Stimulated activated CD4-positive, alpha-beta T cell treated with anti-CD3 and anti-CD28 coated beads, Interleukin-15, amount 100 ng/mL, for 24 hours (primary cell): ENCODE results near the gene OR2H2.

Experiments
- DNase-seq: peaks from one replicate; pipeline ENCODE4 v3.0.0-alpha.2; 2020

OR2H2 gene

GRCh38 chr6:29584821-29585220, at the start of gene OR2H2:
Gene OR2H2 (plus strand): TSS chr6:29585121. CDS start chr6:29587945, 2,824 bp downstream.
- DNase-seq: no peak

GRCh38 chr6:29537714-29538403, 47.1 kb upstream of the OR2H2 start:
- no peak for DNase-seq

- DNase-seq: peak; percentile 15
Observed at GRCh38 chr6:29547573-29547972, 37.3 kb upstream of the OR2H2 start.

GRCh38 chr6:29552512-29553051, 32.3 kb upstream of the OR2H2 start:
- DNase-seq: no peak

GRCh38 chr6:29553268-29554057, 31.5 kb upstream of the OR2H2 start:
- peak; percentile 56 for DNase-seq

GRCh38 chr6:29554764-29555163, 30.2 kb upstream of the OR2H2 start:
- DNase-seq: no peak

- no peak for DNase-seq
Observed at GRCh38 chr6:29557320-29557719, 27.6 kb upstream of the OR2H2 start.

GRCh38 chr6:29558439-29559079, 26.4 kb upstream of the OR2H2 start:
- DNase-seq: no peak

- no peak for DNase-seq
Observed at GRCh38 chr6:29559524-29560287, 25.2 kb upstream of the OR2H2 start, which contains the start of gene UBD. Gene UBD (minus strand): TSS chr6:29559732. CDS start chr6:29559701, 31 bp downstream.

GRCh38 chr6:29561091-29561490, 23.8 kb upstream of the OR2H2 start:
- DNase-seq: no peak

GRCh38 chr6:29561606-29562181, 23.2 kb upstream of the OR2H2 start:
- DNase-seq: no peak

GRCh38 chr6:29563435-29563965, 21.4 kb upstream of the OR2H2 start:
- DNase-seq: no peak

GRCh38 chr6:29564875-29565274, 20.0 kb upstream of the OR2H2 start:
- no peak for DNase-seq

- no peak for DNase-seq
Observed at GRCh38 chr6:29566856-29567255, 18.1 kb upstream of the OR2H2 start.

GRCh38 chr6:29567541-29567940, 17.4 kb upstream of the OR2H2 start:
- no peak for DNase-seq

GRCh38 chr6:29567991-29568390, 16.9 kb upstream of the OR2H2 start:
- DNase-seq: no peak

- no peak for DNase-seq
Observed at GRCh38 chr6:29576056-29576455, 8.9 kb upstream of the OR2H2 start.

GRCh38 chr6:29577544-29577943, 7.4 kb upstream of the OR2H2 start:
- DNase-seq: no peak

- peak; percentile 59 for DNase-seq
Observed at GRCh38 chr6:29589423-29590048, 4.6 kb downstream of the OR2H2 start.

GRCh38 chr6:29590218-29590808, 5.4 kb downstream of the OR2H2 start:
- DNase-seq: no peak

- no peak for DNase-seq
Observed at GRCh38 chr6:29591677-29592076, 6.8 kb downstream of the OR2H2 start.
